Esophagus squamous epithelium (tissue), 4 donors: ENCODE measurements around the gene RASA3.

ENCODE experiments used
- CTCF ChIP-seq, 6 experiments: fragments of 450-650 bp in 4 of 6; fragments of 200-600 bp in 2 of 6; sonication (generic) in 2 of 6; IDR thresholded peaks; one replicate each; pipeline ENCODE4 v1.5.1; 2016 to 2019; ENCODE audit warnings: antibody characterized with exemption in 6 of 6, mild to moderate bottlenecking in 4 of 6, moderate library complexity in 4 of 6
- POLR2A ChIP-seq, 4 donors: fragments of 450-650 bp; IDR thresholded peaks; one replicate each; pipeline ENCODE4 v1.6.1; 2017; ENCODE audit warnings: antibody characterized with exemption in 4 of 4, mild to moderate bottlenecking in 4 of 4, moderate library complexity in 3 of 4

GRCh38 chr13:114164053-114164452 lies 31.6 kb upstream of the RASA3 start:
- TF ChIP-seq POLR2A (IDR thresholded peaks at IDR 0.05) (no peak), CTCF (IDR thresholded peaks at IDR 0.05) (no peak)
